Kidney (tissue), 14 donors: ENCODE data around the gene ATXN10. TPM values are rescaled to one million over a fixed set of nuclear protein-coding genes. Genes with fewer than 3 reads are reported as not detected.

Experiments
- DNase-seq, 5 donors: peaks; one replicate each; pipeline ENCODE4 v3.0.0-alpha.2; 2013 to 2020
- FAIRE-seq: peaks from 2 replicates; lab custom pipeline; 2012; peaks lifted over from hg19 to GRCh38; lab: Jason Lieb, UNC
- H3K27ac ChIP-seq, 2 donors: one replicate each; pipeline ENCODE4 v1.7.0; 2013; ENCODE audit warnings: low read depth in 2 of 2, low read length in 2 of 2, inconsistent platforms in 1 of 2
- H3K27me3 ChIP-seq: one replicate; pipeline ENCODE4 v1.7.1; 2013; ENCODE audit warnings: low read length, inconsistent platforms; ENCODE audit not compliant: control insufficient read depth, insufficient read depth
- H3K36me3 ChIP-seq, 3 donors: one replicate each; pipeline versions ENCODE4 v1.7.0 to v1.7.1; 2013; ENCODE audit warnings: low read length in 3 of 3, control low read depth in 1 of 3, inconsistent platforms in 1 of 3; ENCODE audit not compliant: insufficient read depth in 3 of 3, control insufficient read depth in 2 of 3
- H3K4me1 ChIP-seq, 3 donors: one replicate each; pipeline versions ENCODE4 v1.7.0 to v1.7.1; 2013; ENCODE audit warnings: low read length in 3 of 3, inconsistent platforms in 1 of 3, low read depth in 1 of 3; ENCODE audit not compliant: control insufficient read depth in 2 of 3, insufficient read depth in 2 of 3
- H3K4me3 ChIP-seq, 3 donors: one replicate each; pipeline versions ENCODE4 v1.7.0 to v1.8.1; 2013; ENCODE audit warnings: low read length in 3 of 3, control low read depth in 1 of 3, inconsistent platforms in 1 of 3
- H3K9ac ChIP-seq, 3 donors: one replicate each; pipeline versions ENCODE4 v1.7.0 to v1.7.1; 2013; ENCODE audit warnings: low read length in 3 of 3, control low read depth in 1 of 3, inconsistent platforms in 1 of 3
- H3K9me3 ChIP-seq, 3 donors: one replicate each; pipeline versions ENCODE4 v1.7.0 to v1.7.1; 2013; ENCODE audit warnings: low read length in 3 of 3, control low read depth in 1 of 3, inconsistent platforms in 1 of 3; ENCODE audit not compliant: control insufficient read depth in 2 of 3, insufficient read depth in 1 of 3
- intact Hi-C: fragments of 100-400 bp; cut with DNase I; formaldehyde crosslinking; loops from one replicate; pipeline ENCODE4 v1.11.1; 2022
- polyA plus RNA-seq: library from polyadenylated mRNA; stranded (reverse); fragments of 350-450 nt; fragmentation: Illumina TruSeq; extraction: RNeasy Lipid Tissue Mini Kit (QIAGEN cat#74804); gene quantifications from one replicate; pipeline ENCODE4 v1.2.3, GENCODE V29; 2014; ENCODE audit warnings: low read depth, low replicate concordance; ENCODE audit not compliant: insufficient read depth
- total RNA-seq: library from RNA; stranded (reverse); fragmentation: NEBNext Ultra II Directional; extraction: Animal tissue kit (Norgen Biotek cat#: 25700); gene quantifications from one replicate; pipeline ENCODE4 v1.2.1, GENCODE V29; 2021
- TF ChIP-seq, protein P1 (sequence below): IDR thresholded peaks from 3 replicates; pipeline ENCODE4 v1.5.1; 2012; ENCODE audit warnings: mild to moderate bottlenecking, moderate library complexity, borderline replicate concordance; ENCODE audit not compliant: insufficient read depth; ENCODE audit errors: extremely low read depth
- donor health status: control.
- donor health status: control.
- donor health status: control.
- donor health status: control.
- donor health status: control.
- donor health status: DM: yes; HTN: yes; CAD: no.
- donor health status: Normal renal cell carcinoma (clear cell type).

The ATXN10 gene
- total and polyA plus RNA-seq, 2 donors from 2014 or later = 121 to 142 TPM

DNA sequence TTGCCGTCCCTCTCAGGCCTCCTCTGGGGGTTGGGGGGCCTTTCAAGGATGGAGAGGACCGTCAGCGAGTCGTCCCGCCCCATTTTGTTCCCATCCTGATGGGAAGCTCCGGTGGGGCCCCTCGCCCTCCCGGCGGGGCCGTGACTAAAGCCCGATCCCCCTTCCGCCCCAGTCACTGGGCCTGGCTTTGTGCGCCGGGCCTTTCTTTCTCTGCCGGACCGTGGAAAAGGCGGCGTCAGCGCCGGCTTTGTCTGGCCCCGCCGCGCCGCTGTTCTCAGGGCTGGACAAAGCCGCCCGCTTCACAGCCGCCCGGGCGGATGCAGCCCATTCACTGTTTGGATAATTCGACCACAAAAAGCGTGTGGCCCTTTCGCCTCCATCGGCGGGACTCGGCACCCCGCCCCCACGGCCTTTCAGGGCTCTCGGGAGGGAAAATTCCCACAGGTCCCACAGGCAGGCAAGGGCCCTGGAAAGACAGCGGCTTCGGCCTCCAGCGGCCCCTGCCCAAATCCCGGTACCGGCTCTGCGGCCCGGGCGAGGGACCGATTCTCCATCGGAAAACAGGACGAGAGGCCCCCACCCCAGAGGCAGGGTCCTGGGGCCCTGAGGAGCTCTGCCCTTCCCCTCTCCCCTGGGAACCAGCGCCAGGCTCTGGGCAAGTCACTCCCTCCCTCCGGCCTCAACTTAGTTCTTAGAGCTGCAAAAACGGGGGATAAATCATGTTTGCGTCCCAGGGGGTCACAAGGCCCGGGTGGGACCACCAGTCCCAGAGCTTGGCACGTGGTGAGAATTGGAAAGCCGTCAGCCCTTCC lies 218.1 kb downstream of the ATXN10 start:
- no peak overlapping the region for H3K27ac ChIP-seq
- TF ChIP-seq, protein P1, sequence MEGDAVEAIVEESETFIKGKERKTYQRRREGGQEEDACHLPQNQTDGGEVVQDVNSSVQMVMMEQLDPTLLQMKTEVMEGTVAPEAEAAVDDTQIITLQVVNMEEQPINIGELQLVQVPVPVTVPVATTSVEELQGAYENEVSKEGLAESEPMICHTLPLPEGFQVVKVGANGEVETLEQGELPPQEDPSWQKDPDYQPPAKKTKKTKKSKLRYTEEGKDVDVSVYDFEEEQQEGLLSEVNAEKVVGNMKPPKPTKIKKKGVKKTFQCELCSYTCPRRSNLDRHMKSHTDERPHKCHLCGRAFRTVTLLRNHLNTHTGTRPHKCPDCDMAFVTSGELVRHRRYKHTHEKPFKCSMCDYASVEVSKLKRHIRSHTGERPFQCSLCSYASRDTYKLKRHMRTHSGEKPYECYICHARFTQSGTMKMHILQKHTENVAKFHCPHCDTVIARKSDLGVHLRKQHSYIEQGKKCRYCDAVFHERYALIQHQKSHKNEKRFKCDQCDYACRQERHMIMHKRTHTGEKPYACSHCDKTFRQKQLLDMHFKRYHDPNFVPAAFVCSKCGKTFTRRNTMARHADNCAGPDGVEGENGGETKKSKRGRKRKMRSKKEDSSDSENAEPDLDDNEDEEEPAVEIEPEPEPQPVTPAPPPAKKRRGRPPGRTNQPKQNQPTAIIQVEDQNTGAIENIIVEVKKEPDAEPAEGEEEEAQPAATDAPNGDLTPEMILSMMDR = no peak
- no peaks in the 10 kb centered on the region for H3K4me1 ChIP-seq
- no peak overlapping the region for H3K9ac ChIP-seq
- H3K9me3 ChIP-seq = no peaks in the 10 kb centered on the region
- H3K4me3 ChIP-seq = no peak overlapping the region
- FAIRE-seq (no peak), DNase-seq (peak in 4 of 5 donors; percentile 61 to 66 (median 64))
- no peaks in the 10 kb centered on the region for H3K36me3 ChIP-seq
- intact Hi-C loops = no loop called here
- H3K27me3 ChIP-seq = no peaks in the 10 kb centered on the region

DNA sequence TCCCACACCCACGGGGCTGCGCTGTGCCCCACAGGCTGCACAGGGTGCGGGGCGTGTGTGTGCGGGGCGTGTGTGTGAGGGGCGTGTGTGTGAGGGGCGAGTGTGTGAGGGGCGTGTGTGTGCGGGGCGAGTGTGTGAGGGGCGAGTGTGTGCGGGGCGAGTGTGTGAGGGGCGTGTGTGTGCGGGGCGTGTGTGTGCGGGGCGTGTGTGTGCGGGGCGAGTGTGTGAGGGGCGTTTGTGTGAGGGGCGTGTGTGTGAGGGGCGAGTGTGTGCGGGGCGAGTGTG lies 218.7 kb downstream of the ATXN10 start:
- Histone ChIP-seq H3K27me3 (no peaks in the 10 kb centered on the region), H3K9me3 (no peaks in the 10 kb centered on the region), H3K4me1 (no peaks in the 10 kb centered on the region), H3K36me3 (no peaks in the 10 kb centered on the region), H3K9ac (no peak overlapping the region), H3K4me3 (no peak overlapping the region), H3K27ac (no peak overlapping the region)
- FAIRE-seq (no peak), DNase-seq (no peak)
- TF ChIP-seq, protein P1 = no peak
- intact Hi-C loops = no loop called here

GRCh38 chr22:45891021-45891421 lies 219.4 kb downstream of the ATXN10 start:
- TF ChIP-seq, protein P1 = no peak
- H3K27me3 ChIP-seq = no peaks in the 10 kb centered on the region
- FAIRE-seq (no peak), DNase-seq (peak in 1 of 5 donors; percentile 74)
- H3K27ac ChIP-seq = no peak overlapping the region
- no peaks in the 10 kb centered on the region for H3K9me3 ChIP-seq
- no peak overlapping the region for H3K9ac ChIP-seq
- no peak overlapping the region for H3K4me3 ChIP-seq
- H3K36me3 ChIP-seq = no peaks in the 10 kb centered on the region
- H3K4me1 ChIP-seq = no peaks in the 10 kb centered on the region
- intact Hi-C loops = no loop called here

DNA sequence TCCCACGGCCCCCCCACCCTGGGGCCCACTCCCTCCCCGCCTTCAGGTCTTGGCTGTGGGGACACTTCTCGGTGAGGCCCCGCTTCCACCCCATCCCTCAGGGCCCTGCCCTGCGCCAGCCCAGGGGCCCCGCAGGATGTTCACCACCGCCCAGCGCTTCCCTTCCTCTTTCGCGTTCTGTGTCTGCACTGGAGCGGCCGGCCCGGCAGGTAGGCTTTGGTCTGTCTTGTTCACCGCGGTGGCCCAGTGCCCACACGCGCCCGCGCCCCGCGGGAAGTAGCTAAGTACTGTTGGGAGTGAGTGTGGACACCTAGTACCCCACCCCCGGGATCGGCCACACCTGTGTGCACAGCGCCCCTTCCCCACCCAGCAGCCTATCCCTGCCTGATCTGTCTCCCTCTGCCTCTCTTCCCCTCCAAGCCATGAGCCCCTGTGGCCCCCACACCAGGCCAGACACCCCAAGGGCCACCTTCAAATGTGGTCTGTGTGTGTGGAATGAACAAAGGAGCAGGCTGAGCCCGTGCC lies 219.9 kb downstream of the ATXN10 start:
- no peaks in the 10 kb centered on the region for H3K4me1 ChIP-seq
- no peak overlapping the region for H3K27ac ChIP-seq
- no peaks in the 10 kb centered on the region for H3K9me3 ChIP-seq
- intact Hi-C loops = no loop called here
- H3K4me3 ChIP-seq = no peak overlapping the region
- no peaks in the 10 kb centered on the region for H3K27me3 ChIP-seq
- DNase-seq (peak in 2 of 5 donors; percentile 43 to 49), FAIRE-seq (no peak)
- no peak overlapping the region for H3K9ac ChIP-seq
- no peaks in the 10 kb centered on the region for H3K36me3 ChIP-seq
- TF ChIP-seq, protein P1 = no peak
